ENCODE results near the gene CRB2.

CRB2 gene

DNA sequence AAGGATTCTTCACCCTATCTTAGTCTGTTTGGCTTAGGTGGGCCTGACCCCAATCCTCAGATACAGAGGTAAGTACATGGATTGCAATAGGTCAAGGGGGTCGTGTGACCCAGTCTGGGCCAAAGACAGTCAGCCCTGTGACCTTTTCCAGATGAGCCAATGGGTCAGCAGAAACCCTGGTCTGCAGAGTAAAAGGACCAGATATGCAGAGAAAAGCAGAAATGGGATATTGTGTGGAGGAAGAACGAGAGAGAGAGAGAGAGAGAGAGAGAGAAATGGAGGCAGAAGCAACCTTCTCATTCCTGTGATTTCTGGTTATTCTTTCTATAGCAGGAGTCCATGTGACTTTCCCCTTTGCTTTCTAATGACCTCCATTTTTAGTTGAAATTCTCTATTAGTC is 40.4 kb upstream of the CRB2 start:
- TF ChIP-seq, protein P1, sequence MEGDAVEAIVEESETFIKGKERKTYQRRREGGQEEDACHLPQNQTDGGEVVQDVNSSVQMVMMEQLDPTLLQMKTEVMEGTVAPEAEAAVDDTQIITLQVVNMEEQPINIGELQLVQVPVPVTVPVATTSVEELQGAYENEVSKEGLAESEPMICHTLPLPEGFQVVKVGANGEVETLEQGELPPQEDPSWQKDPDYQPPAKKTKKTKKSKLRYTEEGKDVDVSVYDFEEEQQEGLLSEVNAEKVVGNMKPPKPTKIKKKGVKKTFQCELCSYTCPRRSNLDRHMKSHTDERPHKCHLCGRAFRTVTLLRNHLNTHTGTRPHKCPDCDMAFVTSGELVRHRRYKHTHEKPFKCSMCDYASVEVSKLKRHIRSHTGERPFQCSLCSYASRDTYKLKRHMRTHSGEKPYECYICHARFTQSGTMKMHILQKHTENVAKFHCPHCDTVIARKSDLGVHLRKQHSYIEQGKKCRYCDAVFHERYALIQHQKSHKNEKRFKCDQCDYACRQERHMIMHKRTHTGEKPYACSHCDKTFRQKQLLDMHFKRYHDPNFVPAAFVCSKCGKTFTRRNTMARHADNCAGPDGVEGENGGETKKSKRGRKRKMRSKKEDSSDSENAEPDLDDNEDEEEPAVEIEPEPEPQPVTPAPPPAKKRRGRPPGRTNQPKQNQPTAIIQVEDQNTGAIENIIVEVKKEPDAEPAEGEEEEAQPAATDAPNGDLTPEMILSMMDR (IDR thresholded peaks at IDR 0.05): no peak
- Histone ChIP-seq H3K27ac (no peak overlapping the region), H3K4me3 (no peak overlapping the region)
- DNase-seq (ENCODE audit: low spot score): no peak

GRCh38 chr9:123316053-123316718 is 39.8 kb upstream of the CRB2 start:
- H3K4me3 ChIP-seq: no peak overlapping the region
- H3K27ac ChIP-seq: no peak overlapping the region
- DNase-seq (ENCODE audit: low spot score): no peak
- TF ChIP-seq, protein P1 (IDR thresholded peaks at IDR 0.05): no peak

- TF ChIP-seq, protein P1 (IDR thresholded peaks at IDR 0.05): no peak
- Histone ChIP-seq H3K4me3 (no peak overlapping the region), H3K27ac (no peak overlapping the region)
- DNase-seq (ENCODE audit: low spot score): no peak
These were observed 37.8 kb upstream of the CRB2 start for GRCh38 chr9:123318202-123318601.

DNA sequence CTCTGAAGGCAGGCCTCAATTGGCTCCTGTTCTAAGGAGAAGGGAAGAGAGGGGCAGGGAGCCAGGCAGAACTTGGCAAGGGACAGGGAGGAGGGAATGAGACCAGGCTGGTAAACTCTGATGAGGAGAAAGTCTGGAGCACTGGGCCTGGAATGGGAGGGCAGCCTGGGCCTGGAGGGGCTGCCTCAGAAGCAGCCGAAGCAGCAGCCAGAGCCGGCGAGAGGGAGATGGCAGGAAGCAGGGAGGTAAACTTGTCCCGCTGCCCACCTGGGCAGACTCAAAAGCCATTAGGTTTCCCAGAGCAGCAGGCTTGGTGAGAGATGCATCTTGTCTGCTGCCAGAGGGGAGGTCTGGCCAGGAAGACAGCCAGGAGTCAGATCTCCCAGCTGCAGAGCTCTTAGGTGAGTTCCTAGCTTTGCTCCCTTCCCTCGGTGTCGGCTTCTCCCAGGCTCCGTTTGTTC is 37.0 kb upstream of the CRB2 start:
- DNase-seq (ENCODE audit: low spot score): no peak
- H3K27ac ChIP-seq: no peak overlapping the region

DNA sequence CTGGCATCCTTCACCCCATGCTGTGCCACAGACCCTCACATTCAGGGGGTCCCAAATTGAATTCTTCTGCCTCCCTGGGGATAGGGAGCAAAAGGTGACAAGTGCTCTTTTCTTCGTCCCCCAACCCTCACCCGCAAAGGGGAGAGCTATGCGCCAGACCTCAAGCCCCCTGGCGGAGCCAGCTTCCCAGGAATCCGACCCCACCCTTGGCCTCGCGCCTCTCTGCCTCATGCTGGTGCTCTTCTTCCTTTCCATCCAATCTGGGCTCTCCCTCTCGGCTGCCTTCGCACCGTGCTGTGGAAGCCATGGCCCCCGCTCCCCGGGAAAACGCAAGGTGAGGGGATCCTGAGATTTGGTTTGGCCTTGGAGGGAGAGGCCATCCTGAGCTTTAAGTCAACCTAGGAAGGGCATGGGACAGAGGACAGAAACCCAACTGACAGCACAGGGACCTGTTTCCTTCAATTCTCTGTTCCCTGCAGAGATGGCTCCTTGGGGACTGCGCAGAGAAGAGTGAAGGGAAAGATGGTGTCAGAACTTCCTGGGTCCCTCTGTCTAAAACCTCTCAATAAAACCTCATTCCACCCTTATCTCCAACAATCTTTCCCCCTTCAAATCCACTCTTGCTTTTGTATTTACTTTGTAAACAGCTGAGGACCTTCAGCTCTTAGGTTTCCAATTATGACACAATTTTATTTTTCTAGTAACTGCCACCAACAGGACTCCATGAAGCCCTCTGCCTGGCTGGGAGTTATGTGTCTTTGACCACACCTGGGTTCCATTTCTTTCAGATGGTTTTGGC is 36.3 kb upstream of the CRB2 start:
- DNase-seq (ENCODE audit: low spot score): no peak
- Histone ChIP-seq H3K27ac (no peak overlapping the region), H3K4me3 (no peak overlapping the region)
- TF ChIP-seq, protein P1 (IDR thresholded peaks at IDR 0.05): no peak

More for the DNA sequence above, 37.0 kb upstream of the CRB2 start:
- H3K4me3 ChIP-seq: no peak overlapping the region
- TF ChIP-seq, protein P1 (IDR thresholded peaks at IDR 0.05): no peak

- H3K27ac ChIP-seq: no peak overlapping the region
- no peak overlapping the region for H3K4me3 ChIP-seq
- TF ChIP-seq, protein P1 (IDR thresholded peaks at IDR 0.05): no peak
- no peak for DNase-seq (ENCODE audit: low spot score)
These were observed 35.2 kb upstream of the CRB2 start for GRCh38 chr9:123320814-123321213.

Data from coronary artery (tissue), 2 donors.